ENCODE measurements around the gene ARMC9. TPM values are rescaled to one million over a fixed set of nuclear protein-coding genes. Genes with fewer than 3 reads are reported as not detected.

ARMC9 gene
- total and polyA plus RNA-seq, 2 experiments from 2014 or later = 22.5 to 23.7 TPM

DNA sequence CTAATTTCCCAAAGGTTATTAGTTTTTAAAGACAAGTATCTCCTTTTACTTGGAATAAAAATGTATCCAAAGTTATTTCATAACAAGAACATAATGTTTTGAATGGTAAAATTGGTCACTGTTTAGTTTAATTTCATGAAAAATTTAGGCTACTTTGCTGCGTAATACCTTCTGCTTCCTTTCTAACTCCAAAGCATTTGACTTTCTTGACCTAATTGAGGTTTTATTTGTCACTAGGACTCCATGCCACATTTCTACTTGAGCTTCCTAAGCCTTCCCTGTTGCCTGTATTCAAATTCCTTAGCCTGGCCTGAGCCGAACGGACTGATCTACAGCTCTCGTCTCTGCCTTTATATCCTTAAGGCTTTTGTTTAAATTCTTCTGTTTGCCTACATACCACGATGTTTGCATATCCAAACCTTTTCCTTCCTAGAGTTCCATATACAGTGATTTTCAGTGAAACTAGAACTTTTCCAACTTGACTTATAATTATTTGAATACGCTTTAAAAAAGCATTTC lies 25.1 kb downstream of the ARMC9 start:
- Histone ChIP-seq H2AFZ (no peak overlapping the region), H3K27me3 (no peaks in the 10 kb centered on the region), H3K79me2 (no peaks in the 10 kb centered on the region), H3K4me2 (no peak overlapping the region), H3K4me3 (no peak overlapping the region), H3K36me3 (replicated peaks; ENCODE audit: insufficient read depth, low read depth) (no peaks in the 10 kb centered on the region), H3K27ac (no peak overlapping the region), H3K4me1 (ENCODE audit: insufficient read depth) (peaks cover 3% of the 10 kb centered on the region), H3K9me2 (replicated peaks; ENCODE audit: insufficient read depth) (no peaks in the 10 kb centered on the region), H3K9me3 (ENCODE audit: low read depth) (no peaks in the 10 kb centered on the region), H4K20me1 (ENCODE audit: insufficient read depth, poor library complexity, severe bottlenecking) (no peaks in the 10 kb centered on the region)
- 59% methylated on average over 6 of the region's 6 CpGs for WGBS (ENCODE audit: low lambda C conversion rate, missing lambda C conversion rate)
- TF ChIP-seq CTCF (IDR thresholded peaks at IDR 0.05; ENCODE audit: poor library complexity) (no peak), EZH2 (IDR thresholded peaks at IDR 0.05; ENCODE audit: borderline replicate concordance) (no peak), EZH2phosphoT487 (IDR thresholded peaks at IDR 0.05; ENCODE audit: low read depth, severe bottlenecking, unreplicated experiment) (no peak)
- no peak for DNase-seq (ENCODE audit: low spot score)

DNA sequence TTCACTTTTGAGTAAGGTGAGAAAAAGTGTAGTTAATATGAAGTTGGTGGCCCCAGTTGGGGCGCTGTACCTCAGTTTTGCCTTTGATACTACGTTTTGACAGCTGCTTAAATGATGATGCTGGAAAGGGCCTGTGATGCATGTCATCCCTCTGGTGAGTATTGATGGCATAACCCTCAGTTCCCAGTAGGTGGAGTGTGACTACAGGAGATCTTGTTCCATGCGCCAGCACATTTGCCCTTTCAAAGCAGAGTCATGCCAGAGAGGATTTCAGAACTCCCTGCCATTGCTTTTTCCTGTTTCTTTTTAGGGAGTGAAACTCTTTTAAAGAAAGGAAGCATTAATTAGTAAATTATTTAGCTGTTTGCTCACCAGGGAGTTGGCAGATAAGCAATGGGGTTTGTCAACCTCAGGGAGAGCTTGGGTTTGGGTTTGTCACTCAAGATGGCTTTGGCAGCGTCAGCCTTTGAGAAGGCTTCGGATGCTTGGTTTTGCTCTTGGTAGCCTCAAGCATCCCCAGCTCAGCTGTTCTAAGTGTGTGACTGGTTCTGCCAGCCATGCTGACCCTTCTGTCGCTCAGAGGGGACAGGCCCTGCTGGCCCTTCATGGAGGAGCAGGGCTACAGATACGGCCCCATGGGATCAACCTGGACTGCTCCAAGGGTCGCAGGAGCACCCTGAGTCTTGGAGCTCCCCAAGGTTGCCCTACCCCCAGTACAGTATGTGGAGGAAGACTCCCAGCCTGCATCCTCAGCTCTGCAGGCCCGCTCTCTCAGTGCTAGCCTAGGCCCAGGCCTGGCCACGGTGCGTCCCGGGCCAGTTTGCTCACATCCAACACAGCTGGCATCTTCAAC lies 29.1 kb downstream of the ARMC9 start:
- H3K4me1 ChIP-seq (ENCODE audit: insufficient read depth) = peaks cover 3% of the 10 kb centered on the region
- H3K4me3 ChIP-seq = no peak overlapping the region
- peak; percentile 88 for DNase-seq (ENCODE audit: low spot score)
- H4K20me1 ChIP-seq (ENCODE audit: insufficient read depth, poor library complexity, severe bottlenecking) = no peaks in the 10 kb centered on the region
- no peaks in the 10 kb centered on the region for H3K9me2 ChIP-seq (replicated peaks; ENCODE audit: insufficient read depth)
- no peaks in the 10 kb centered on the region for H3K27me3 ChIP-seq
- no peak overlapping the region for H2AFZ ChIP-seq
- no peaks in the 10 kb centered on the region for H3K36me3 ChIP-seq (replicated peaks; ENCODE audit: insufficient read depth, low read depth)
- WGBS (ENCODE audit: low lambda C conversion rate, missing lambda C conversion rate) = 73% methylated on average over 12 of the region's 12 CpGs
- no peaks in the 10 kb centered on the region for H3K9me3 ChIP-seq (ENCODE audit: low read depth)
- no peak overlapping the region for H3K4me2 ChIP-seq
- H3K27ac ChIP-seq = no peak overlapping the region
- H3K79me2 ChIP-seq = no peaks in the 10 kb centered on the region
- TF ChIP-seq EZH2phosphoT487 (IDR thresholded peaks at IDR 0.05; ENCODE audit: low read depth, severe bottlenecking, unreplicated experiment) (no peak), CTCF (IDR thresholded peaks at IDR 0.05; ENCODE audit: poor library complexity) (peak; percentile 89)

DNA sequence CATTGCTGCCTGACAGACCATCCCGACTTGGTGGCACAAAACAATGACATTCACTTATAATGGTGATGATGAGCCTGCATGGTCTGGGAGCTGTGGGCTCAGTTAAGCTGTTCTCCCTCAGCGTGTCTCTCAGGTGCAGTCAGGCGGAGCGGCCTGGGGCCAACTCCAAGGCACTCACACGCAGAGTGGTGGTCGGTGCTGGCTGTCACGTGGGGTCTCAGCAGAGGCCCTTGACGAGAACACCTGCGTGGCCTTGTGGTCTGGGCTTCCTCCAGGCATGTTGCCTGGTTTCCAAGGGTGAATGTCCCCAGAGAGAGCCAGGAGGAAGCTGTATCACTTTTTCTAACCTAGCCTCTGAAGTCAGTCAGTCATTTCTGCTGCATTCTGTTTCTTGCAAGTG lies 29.8 kb downstream of the ARMC9 start:
- H3K36me3 ChIP-seq (replicated peaks; ENCODE audit: insufficient read depth, low read depth) = no peaks in the 10 kb centered on the region
- H4K20me1 ChIP-seq (ENCODE audit: insufficient read depth, poor library complexity, severe bottlenecking) = no peaks in the 10 kb centered on the region
- no peaks in the 10 kb centered on the region for H3K27me3 ChIP-seq
- TF ChIP-seq EZH2 (IDR thresholded peaks at IDR 0.05; ENCODE audit: borderline replicate concordance) = no peak
- TF ChIP-seq EZH2phosphoT487 (IDR thresholded peaks at IDR 0.05; ENCODE audit: low read depth, severe bottlenecking, unreplicated experiment) = no peak
- 78% methylated on average over 9 of the region's 9 CpGs for WGBS (ENCODE audit: low lambda C conversion rate, missing lambda C conversion rate)
- H2AFZ ChIP-seq = no peak overlapping the region
- no peak overlapping the region for H3K27ac ChIP-seq
- peaks cover 2% of the 10 kb centered on the region for H3K4me1 ChIP-seq (ENCODE audit: insufficient read depth)
- no peaks in the 10 kb centered on the region for H3K79me2 ChIP-seq
- H3K9me3 ChIP-seq (ENCODE audit: low read depth) = no peaks in the 10 kb centered on the region
- H3K9me2 ChIP-seq (replicated peaks; ENCODE audit: insufficient read depth) = no peaks in the 10 kb centered on the region
- DNase-seq (ENCODE audit: low spot score) = no peak
- H3K4me2 ChIP-seq = no peak overlapping the region
- no peak overlapping the region for H3K4me3 ChIP-seq

- Histone ChIP-seq H3K27ac (no peak overlapping the region), H3K27me3 (no peaks in the 10 kb centered on the region), H3K9me2 (replicated peaks; ENCODE audit: insufficient read depth) (no peaks in the 10 kb centered on the region), H3K9me3 (ENCODE audit: low read depth) (no peaks in the 10 kb centered on the region), H4K20me1 (ENCODE audit: insufficient read depth, poor library complexity, severe bottlenecking) (no peaks in the 10 kb centered on the region), H2AFZ (no peak overlapping the region), H3K36me3 (replicated peaks; ENCODE audit: insufficient read depth, low read depth) (no peaks in the 10 kb centered on the region), H3K4me1 (ENCODE audit: insufficient read depth) (no peaks in the 10 kb centered on the region), H3K79me2 (no peaks in the 10 kb centered on the region), H3K4me3 (no peak overlapping the region), H3K4me2 (no peak overlapping the region)
- no peak for DNase-seq (ENCODE audit: low spot score)
- 69% methylated on average over 5 of the region's 5 CpGs for WGBS (ENCODE audit: low lambda C conversion rate, missing lambda C conversion rate)
- TF ChIP-seq EZH2 (IDR thresholded peaks at IDR 0.05; ENCODE audit: borderline replicate concordance) = no peak
Measured at GRCh38 chr2:231228974-231229529, 30.6 kb downstream of the ARMC9 start.
